ENCODE measurements around the gene STK11IP. TPM values are rescaled to one million over a fixed set of nuclear protein-coding genes. Genes with fewer than 3 reads are reported as not detected.

The STK11IP gene
- total and polyA plus RNA-seq, 2 of the 13 experiments (the other 11 are each of a cell fraction or from before 2014, with no cell fraction given) = 12.8 to 24.0 TPM

GRCh38 chr2:219572237-219573001, 25.2 kb upstream of the STK11IP start, which contains the start of gene INHA (continued):
- TF ChIP-seq ETS1 (CRISPR knock-in tag; IDR thresholded peaks at IDR 0.05) (0 out of 2 replicates have a peak, but pooled peaks have one; percentile 53), MXD4 (CRISPR knock-in tag; IDR thresholded peaks at IDR 0.05) (0 out of 2 replicates have a peak, but pooled peaks have one; percentile 19), SNAI1 (CRISPR knock-in tag; IDR thresholded peaks at IDR 0.05; ENCODE audit: borderline replicate concordance) (0 out of 2 replicates have a peak, but pooled peaks have one; percentile 0), EED (CRISPR knock-in tag; IDR thresholded peaks at IDR 0.05) (peak; percentile 10; the same call in 1 of the 2 replicates), ZNF607 (CRISPR knock-in tag; IDR thresholded peaks at IDR 0.05; ENCODE audit: borderline replicate concordance) (0 out of 2 replicates have a peak, but pooled peaks have one; percentile 54), ZFP37 (CRISPR knock-in tag; IDR thresholded peaks at IDR 0.05; ENCODE audit: borderline replicate concordance) (0 out of 2 replicates have a peak, but pooled peaks have one; percentile 35), ZNF567 (CRISPR knock-in tag; IDR thresholded peaks at IDR 0.05; ENCODE audit: borderline replicate concordance) (0 out of 2 replicates have a peak, but pooled peaks have one; percentile 46)

GRCh38 chr2:219573166-219573565, 24.5 kb upstream of the STK11IP start:
- Histone ChIP-seq H3K27ac (ENCODE audit: extremely low read length, insufficient read depth, low read length) (peak overlapping the region; percentile 94), H3K36me3 (replicated peaks in 1 of 2; ENCODE audit: control insufficient read depth in 1 of 2, insufficient read depth in 2 of 2, low read length in 2 of 2) (peaks cover 0 to 11% of the 10 kb centered on the region in 2 experiments; a peak in 4 of 5 replicates), H3K27me3 (ENCODE audit: control insufficient read depth in 1 of 2, insufficient read depth in 2 of 2, low read length in 2 of 2) (no peaks in the 10 kb centered on the region), H3K9me3 (ENCODE audit: low read length) (no peaks in the 10 kb centered on the region), H3K4me3 (replicated peaks in 1 of 3; ENCODE audit: insufficient read depth in 1 of 3, low read depth in 2 of 3, low read length in 3 of 3) (no peak overlapping the region), H3K79me2 (ENCODE audit: insufficient read depth, low read length) (peaks cover 21% of the 10 kb centered on the region), H4K20me1 (ENCODE audit: insufficient read depth, low read length) (no peaks in the 10 kb centered on the region), H3K4me1 (ENCODE audit: insufficient read depth, low read length) (peaks cover 82% of the 10 kb centered on the region), H3K9ac (ENCODE audit: insufficient read depth, low read depth, low read length) (peak overlapping the region; percentile 88; the same call in 1 of the 2 replicates), H3K4me2 (ENCODE audit: low read depth, low read length) (peak overlapping the region; percentile 92), H2AFZ (ENCODE audit: low read length) (no peak overlapping the region)
- in situ Hi-C loops (cut with HindIII; ENCODE audit: extremely low pct_ligation_motif_present, low pct_unique_long_range_greater_than_20kb) = no loop called here
- no peak for TF ChIP-seq DPF2 (CRISPR knock-in tag; IDR thresholded peaks at IDR 0.05; ENCODE audit: borderline replicate concordance, low read depth)
- TF ChIP-seq ZMYM2 (CRISPR knock-in tag; IDR thresholded peaks at IDR 0.05) = 0 out of 2 replicates have a peak, but pooled peaks have one; percentile 30
- TF ChIP-seq ZNF629 (CRISPR knock-in tag; conservative IDR thresholded peaks at IDR 0.05) = peak; percentile 86
- TF ChIP-seq PHB2 (IDR thresholded peaks at IDR 0.05; ENCODE audit: partially characterized antibody) = no peak
- TF ChIP-seq KMT2B (CRISPR knock-in tag; IDR thresholded peaks at IDR 0.05) = no peak
- TF ChIP-seq SOX5 (CRISPR knock-in tag; IDR thresholded peaks at IDR 0.05; ENCODE audit: borderline replicate concordance) = no peak
- FAIRE-seq (no peak), DNase-seq (ENCODE audit: low spot score) (no peak), ATAC-seq (no peak)
- BruUV-seq (replicated peaks) = no TSS peak
- 93% methylated on average over 5 of the region's 5 CpGs for WGBS (ENCODE audit: low lambda C conversion rate)
- CTCF ChIA-PET (ENCODE audit: low intra/inter-chr PET ratio, low total read pairs) = no interaction called here
- POLR2A ChIA-PET = interaction anchor here (0.7 to 5.5 kb wide), 2 partner anchors 12 to 23 kb away, joined by 3 to 82 read pairs; partner anchors contain the start of gene STK11IP
- intact Hi-C loops (cut with micrococcal nuclease; ENCODE audit: unreplicated experiment) = no loop called here

Measured in HepG2 (cell line).